Measurements from ENCODE around the gene SYNM. TPM values are rescaled to one million over a fixed set of nuclear protein-coding genes. Genes with fewer than 3 reads are reported as not detected.

The SYNM gene
- total RNA-seq, 1 experiment from 2014 or later: 1.9 TPM

DNA sequence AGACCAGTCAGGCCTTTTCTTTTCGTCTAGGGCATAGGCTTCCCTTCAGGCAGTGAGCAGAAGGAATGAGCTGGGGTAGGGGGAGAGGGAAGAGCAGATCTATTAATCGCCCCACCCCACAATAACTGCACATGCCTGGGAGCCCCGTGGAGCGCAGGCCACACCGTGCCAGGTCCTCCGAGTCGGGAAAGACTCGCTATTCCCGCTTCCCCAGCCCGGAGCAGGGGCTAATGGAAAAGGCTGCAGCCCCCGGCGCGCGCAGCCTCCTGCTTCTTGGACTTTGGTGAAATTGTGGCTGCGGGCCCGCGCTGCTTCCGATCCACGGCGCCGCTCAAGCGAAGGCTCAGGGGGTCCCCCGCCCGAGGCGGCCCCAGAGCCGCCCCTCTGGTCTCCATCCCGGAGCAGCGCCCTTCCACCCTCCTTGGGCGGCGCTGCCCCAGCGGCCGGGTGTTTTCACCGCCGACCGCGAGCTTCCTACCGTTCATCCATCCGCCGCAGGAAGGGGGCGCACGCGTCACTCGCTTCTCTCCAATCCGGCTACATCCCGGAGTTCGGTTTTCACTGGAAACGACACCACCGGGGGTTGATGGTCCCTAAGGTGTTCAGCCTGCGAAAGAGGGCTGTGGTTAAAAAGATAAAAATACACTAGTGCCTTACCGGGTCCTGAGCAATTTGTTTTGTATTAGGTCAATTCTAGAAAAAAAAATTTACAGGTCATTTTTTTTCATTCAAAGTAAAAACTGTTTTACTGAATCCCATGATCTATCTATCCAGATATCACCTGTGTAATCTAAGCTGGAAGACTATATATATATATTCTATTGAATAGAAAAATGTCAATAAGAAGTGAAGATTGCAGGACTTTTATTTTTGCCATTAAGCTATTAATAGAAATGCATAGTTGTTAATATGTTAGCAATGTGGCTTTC, 4.4 kb upstream of the SYNM start:
- Histone ChIP-seq H3K79me2 (ENCODE audit: insufficient read depth, low read length) (no peaks in the 10 kb centered on the region), H4K91ac (ENCODE audit: insufficient read length, low read depth, low read length) (no peak overlapping the region), H2AK5ac (ENCODE audit: insufficient read length, low read length) (no peak overlapping the region), H3K4me1 (ENCODE audit: insufficient read depth, low read length) (no peaks in the 10 kb centered on the region), H4K5ac (ENCODE audit: insufficient read length, low read depth, low read length) (no peak overlapping the region), H4K8ac (replicated peaks; ENCODE audit: insufficient read length, low read depth, low read length) (no peak overlapping the region), H3T11ph (ENCODE audit: low read length) (no peak overlapping the region), H2BK12ac (ENCODE audit: insufficient read length, low read depth, low read length) (no peak overlapping the region), H2BK120ac (ENCODE audit: low read depth, low read length, poor library complexity, severe bottlenecking) (no peak overlapping the region), H3K23me2 (ENCODE audit: insufficient read length, low read depth, low read length, poor library complexity, severe bottlenecking) (peaks cover 6% of the 10 kb centered on the region), H3K18ac (ENCODE audit: insufficient read length, low read depth, low read length) (no peak overlapping the region), H3K23ac (ENCODE audit: insufficient read length, low read depth, low read length) (no peak overlapping the region), H4K20me1 (ENCODE audit: control insufficient read depth, insufficient read depth, insufficient read length) (no peaks in the 10 kb centered on the region), H3K14ac (ENCODE audit: insufficient read depth, low read length) (peak overlapping the region; percentile 44; the same call in 1 of the 2 replicates), H2BK15ac (ENCODE audit: low read depth, low read length) (no peak overlapping the region), H2BK20ac (ENCODE audit: low read depth, low read length, poor library complexity, severe bottlenecking) (no peak overlapping the region), H2AFZ (ENCODE audit: low read length) (no peak overlapping the region), H3K79me1 (ENCODE audit: insufficient read depth, low read depth, low read length, poor library complexity, severe bottlenecking) (no peaks in the 10 kb centered on the region), H3K27me3 (ENCODE audit: insufficient read depth, low read length) (peaks cover 6% of the 10 kb centered on the region; the same call in 1 of the 2 replicates), H3K9ac (ENCODE audit: extremely low read depth, insufficient read length, low read length) (no peak overlapping the region), H3K4ac (ENCODE audit: low read depth, low read length) (no peak overlapping the region), H3K27ac (ENCODE audit: insufficient read length, low read depth, low read length) (no peak overlapping the region), H2BK5ac (ENCODE audit: insufficient read length, low read length) (no peak overlapping the region), H3K56ac (ENCODE audit: insufficient read length, low read depth, low read length) (no peak overlapping the region), H3K4me2 (ENCODE audit: insufficient read depth, insufficient read length, low read length) (peak overlapping the region; percentile 43), H3K9me3 (ENCODE audit: control insufficient read depth, low read depth, low read length) (no peaks in the 10 kb centered on the region)
- peaks cover 70% of the 10 kb centered on the region for H3K27me3 Mint-ChIP-seq (ENCODE audit: low read depth)
- peak; percentile 85 for DNase-seq
- TF ChIP-seq, protein P1, sequence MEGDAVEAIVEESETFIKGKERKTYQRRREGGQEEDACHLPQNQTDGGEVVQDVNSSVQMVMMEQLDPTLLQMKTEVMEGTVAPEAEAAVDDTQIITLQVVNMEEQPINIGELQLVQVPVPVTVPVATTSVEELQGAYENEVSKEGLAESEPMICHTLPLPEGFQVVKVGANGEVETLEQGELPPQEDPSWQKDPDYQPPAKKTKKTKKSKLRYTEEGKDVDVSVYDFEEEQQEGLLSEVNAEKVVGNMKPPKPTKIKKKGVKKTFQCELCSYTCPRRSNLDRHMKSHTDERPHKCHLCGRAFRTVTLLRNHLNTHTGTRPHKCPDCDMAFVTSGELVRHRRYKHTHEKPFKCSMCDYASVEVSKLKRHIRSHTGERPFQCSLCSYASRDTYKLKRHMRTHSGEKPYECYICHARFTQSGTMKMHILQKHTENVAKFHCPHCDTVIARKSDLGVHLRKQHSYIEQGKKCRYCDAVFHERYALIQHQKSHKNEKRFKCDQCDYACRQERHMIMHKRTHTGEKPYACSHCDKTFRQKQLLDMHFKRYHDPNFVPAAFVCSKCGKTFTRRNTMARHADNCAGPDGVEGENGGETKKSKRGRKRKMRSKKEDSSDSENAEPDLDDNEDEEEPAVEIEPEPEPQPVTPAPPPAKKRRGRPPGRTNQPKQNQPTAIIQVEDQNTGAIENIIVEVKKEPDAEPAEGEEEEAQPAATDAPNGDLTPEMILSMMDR (conservative IDR thresholded peaks at IDR 0.05): peak; percentile 89
- peak overlapping the region; percentile 43 to 56 for H3K4me3 Mint-ChIP-seq
- H3K27ac Mint-ChIP-seq: no peak overlapping the region
- no peaks in the 10 kb centered on the region; a peak in 1 of 7 replicates for H3K36me3 Mint-ChIP-seq (ENCODE audit: insufficient read depth in 1 of 3, low read depth in 3 of 3)
- peaks cover 6 to 8% of the 10 kb centered on the region in 2 experiments for H3K4me1 Mint-ChIP-seq
- no peaks in the 10 kb centered on the region; a peak in 1 of 5 replicates for H3K9me3 Mint-ChIP-seq
- no CpG with 5 or more reads among the region's 50 CpGs for WGBS (ENCODE audit: extremely low coverage, insufficient read length, low lambda C conversion rate)

Data from H9 (cell line).